ENCODE measurements around the gene TRPM3.

TRPM3 gene

DNA sequence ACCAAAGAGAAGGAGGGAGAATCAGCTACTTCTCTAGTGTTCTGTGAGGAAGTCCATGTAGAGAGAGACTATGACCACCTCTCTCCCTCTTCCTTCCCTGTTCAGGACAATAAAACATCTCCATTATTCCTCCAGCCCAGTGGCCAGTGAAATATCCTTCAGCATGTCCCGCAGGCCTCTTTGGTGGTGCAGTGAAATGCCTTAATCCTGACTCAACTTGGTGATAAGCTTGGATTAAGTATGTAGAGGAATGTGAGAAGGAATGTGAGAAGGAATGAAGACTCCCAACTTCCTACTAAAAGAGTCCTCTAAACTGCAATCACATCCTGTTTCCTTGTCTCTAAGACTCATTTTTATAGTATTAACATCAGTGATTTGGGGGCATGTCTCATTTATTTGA lies 167.3 kb downstream of the TRPM3 start:
- Mint-ChIP-seq H3K4me1 (no peaks in the 10 kb centered on the region), H3K9me3 (no peaks in the 10 kb centered on the region), H3K36me3 (no peaks in the 10 kb centered on the region), H3K4me3 (no peak overlapping the region), H3K27ac (no peak overlapping the region)
- no peak for DNase-seq (ENCODE audit: low spot score in 2 of 2)
- ATAC-seq: no peak

DNA sequence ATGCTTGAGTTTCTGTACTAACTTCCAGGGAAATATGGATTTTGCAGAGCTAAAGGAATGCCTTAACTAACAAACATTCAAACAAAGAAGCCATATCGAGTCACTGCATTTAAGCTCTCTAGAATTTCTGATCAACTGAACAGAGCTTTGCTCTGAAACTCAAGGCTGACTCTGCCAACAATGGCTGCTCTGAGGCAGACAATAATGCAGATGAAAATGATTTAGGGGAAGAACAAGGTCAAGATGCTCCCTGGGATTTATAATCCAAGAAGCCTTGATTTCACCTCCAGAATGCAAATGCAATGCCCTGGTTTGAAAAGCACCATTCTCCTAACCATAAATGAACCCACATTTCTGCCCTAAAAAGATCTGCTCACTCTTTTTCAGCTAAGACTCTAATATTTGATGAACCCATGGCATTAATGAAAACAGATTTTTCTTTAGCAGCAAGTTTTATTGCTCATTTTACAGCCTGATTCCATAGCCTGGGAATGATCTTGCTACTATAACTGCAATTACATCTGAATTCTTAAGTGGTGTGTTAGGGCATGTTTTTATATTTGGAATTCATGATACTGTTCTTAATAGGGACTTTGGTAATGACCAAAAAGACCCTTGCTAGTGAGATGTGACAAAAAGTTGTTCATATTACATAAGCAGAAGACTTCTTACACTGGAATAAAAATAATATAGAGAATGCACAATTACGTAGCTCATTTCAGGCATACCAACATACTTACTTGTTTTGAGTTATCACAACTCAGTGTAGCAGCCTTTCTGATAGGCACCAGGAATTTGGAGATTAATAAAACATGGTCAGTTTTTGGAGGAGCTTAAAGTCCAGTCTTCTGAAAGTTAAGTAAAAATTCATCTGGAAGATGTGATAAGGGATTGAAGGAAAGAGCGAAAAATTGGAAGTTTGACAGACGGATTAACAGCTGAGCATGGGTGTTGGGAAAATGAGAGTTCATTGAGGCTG lies 169.4 kb downstream of the TRPM3 start:
- Mint-ChIP-seq H3K4me3 (no peak overlapping the region), H3K4me1 (no peaks in the 10 kb centered on the region), H3K9me3 (no peaks in the 10 kb centered on the region), H3K27ac (no peak overlapping the region), H3K36me3 (no peaks in the 10 kb centered on the region)
- no peak for ATAC-seq
- DNase-seq (ENCODE audit: low spot score in 2 of 2): no peak

DNA sequence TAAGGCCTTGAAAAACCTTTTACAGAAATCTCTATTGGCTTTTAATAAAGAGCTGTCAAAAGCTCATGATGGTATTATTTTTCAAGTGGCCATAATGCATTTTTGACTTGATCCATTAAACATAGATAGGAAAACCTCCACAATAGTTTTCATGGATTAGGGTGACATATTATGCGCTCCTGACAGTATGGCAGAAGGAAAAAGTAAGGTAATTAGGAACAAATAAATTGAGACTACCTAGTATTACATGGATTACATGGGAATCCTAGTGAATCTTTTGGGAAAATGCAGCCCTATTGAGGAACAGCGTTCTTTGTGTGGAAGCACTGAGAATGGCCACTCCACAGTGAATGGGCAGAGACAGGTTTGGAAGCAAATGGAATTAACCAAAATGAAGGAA lies 171.2 kb downstream of the TRPM3 start:
- H3K9me3 Mint-ChIP-seq: no peaks in the 10 kb centered on the region
- no peak overlapping the region for H3K4me3 Mint-ChIP-seq
- no peaks in the 10 kb centered on the region for H3K4me1 Mint-ChIP-seq
- DNase-seq (ENCODE audit: low spot score in 2 of 2) (no peak), ATAC-seq (no peak)
- H3K27ac Mint-ChIP-seq: no peak overlapping the region
- no peaks in the 10 kb centered on the region for H3K36me3 Mint-ChIP-seq

GRCh38 chr9:70949239-70949638 lies 172.2 kb downstream of the TRPM3 start:
- no peak overlapping the region for H3K27ac Mint-ChIP-seq
- H3K4me1 Mint-ChIP-seq: no peaks in the 10 kb centered on the region
- H3K9me3 Mint-ChIP-seq: no peaks in the 10 kb centered on the region
- H3K36me3 Mint-ChIP-seq: no peaks in the 10 kb centered on the region
- DNase-seq (ENCODE audit: low spot score in 2 of 2) (no peak), ATAC-seq (no peak)
- no peak overlapping the region for H3K4me3 Mint-ChIP-seq

DNA sequence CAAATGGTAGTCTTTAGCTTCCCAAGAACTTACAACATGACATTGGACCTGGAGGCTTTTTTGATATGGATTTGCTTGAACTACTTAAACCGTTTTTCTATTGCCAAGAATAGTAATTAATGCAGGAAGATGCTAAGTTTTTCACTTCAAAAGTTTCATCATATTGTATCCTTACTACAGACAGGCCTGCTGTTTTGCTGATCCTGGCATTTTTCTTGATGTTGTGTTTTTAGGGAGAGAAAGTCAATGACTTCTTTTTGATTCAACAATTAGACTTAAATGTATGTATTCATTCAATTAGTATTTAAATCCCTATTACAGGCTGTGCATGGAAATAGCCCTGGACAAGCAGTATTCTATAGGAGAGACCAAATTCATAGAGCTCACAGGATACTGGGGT lies 172.7 kb downstream of the TRPM3 start:
- Mint-ChIP-seq H3K4me1 (no peaks in the 10 kb centered on the region), H3K9me3 (no peaks in the 10 kb centered on the region), H3K36me3 (no peaks in the 10 kb centered on the region), H3K27ac (no peak overlapping the region), H3K4me3 (no peak overlapping the region)
- DNase-seq (ENCODE audit: low spot score in 2 of 2): no peak
- no peak for ATAC-seq

- ATAC-seq (no peak), DNase-seq (ENCODE audit: low spot score in 2 of 2) (no peak)
- Mint-ChIP-seq H3K4me1 (no peaks in the 10 kb centered on the region), H3K36me3 (no peaks in the 10 kb centered on the region), H3K27ac (no peak overlapping the region), H3K9me3 (no peaks in the 10 kb centered on the region), H3K4me3 (no peak overlapping the region)
Observed at GRCh38 chr9:70947511-70947910, 173.9 kb downstream of the TRPM3 start.

GRCh38 chr9:70947086-70947485 lies 174.3 kb downstream of the TRPM3 start:
- Mint-ChIP-seq H3K36me3 (no peaks in the 10 kb centered on the region), H3K4me1 (no peaks in the 10 kb centered on the region), H3K27ac (no peak overlapping the region), H3K4me3 (no peak overlapping the region), H3K9me3 (no peaks in the 10 kb centered on the region)
- DNase-seq (ENCODE audit: low spot score in 2 of 2) (no peak), ATAC-seq (no peak)

DNA sequence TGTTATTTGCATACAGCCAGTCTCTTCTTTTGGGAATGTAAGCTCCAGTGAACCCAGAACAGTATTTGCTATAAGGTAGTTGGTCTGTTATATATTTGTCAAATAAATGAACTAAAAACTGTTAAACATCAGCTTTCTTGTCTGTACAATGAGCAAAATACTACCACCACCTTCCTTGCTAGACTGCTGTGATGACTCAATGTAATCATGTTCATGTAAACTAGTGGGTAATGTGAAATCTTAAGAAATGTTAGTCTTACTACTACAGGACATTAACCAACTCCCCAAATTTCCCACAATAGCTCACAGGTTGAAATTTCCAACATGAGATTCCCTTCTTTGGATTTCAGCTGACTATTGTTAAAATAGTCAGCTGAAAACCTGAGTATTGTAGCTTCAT lies 176.1 kb downstream of the TRPM3 start:
- Mint-ChIP-seq H3K9me3 (no peaks in the 10 kb centered on the region), H3K4me1 (no peaks in the 10 kb centered on the region), H3K36me3 (no peaks in the 10 kb centered on the region), H3K4me3 (no peak overlapping the region), H3K27ac (no peak overlapping the region)
- DNase-seq (ENCODE audit: low spot score in 2 of 2) (no peak), ATAC-seq (no peak)

- Mint-ChIP-seq H3K4me1 (no peaks in the 10 kb centered on the region), H3K4me3 (no peak overlapping the region), H3K9me3 (no peaks in the 10 kb centered on the region), H3K27ac (no peak overlapping the region), H3K36me3 (no peaks in the 10 kb centered on the region)
- ATAC-seq: no peak
- DNase-seq (ENCODE audit: low spot score in 2 of 2): no peak
Observed at GRCh38 chr9:70941191-70941590, 180.2 kb downstream of the TRPM3 start.

DNA sequence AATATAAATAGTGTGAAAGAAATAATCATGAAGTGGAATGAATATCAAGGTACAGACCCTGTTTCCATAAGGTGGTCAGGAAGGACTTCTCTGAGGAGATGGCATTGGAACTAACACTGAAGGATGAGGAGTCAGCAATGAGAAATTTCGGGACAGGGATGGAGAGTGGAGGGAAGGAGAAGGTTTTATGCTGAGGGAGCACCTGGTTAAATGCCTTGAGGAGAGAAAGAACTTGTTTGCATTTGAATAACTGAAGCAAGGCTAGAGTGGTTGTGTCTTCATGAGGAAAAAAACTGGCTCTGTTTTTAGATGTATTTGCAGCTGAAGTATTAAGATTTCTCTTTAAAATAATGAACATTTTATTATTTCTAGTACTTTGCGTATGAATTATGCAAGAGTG lies 180.8 kb downstream of the TRPM3 start:
- DNase-seq (ENCODE audit: low spot score in 2 of 2) (no peak), ATAC-seq (no peak)
- no peaks in the 10 kb centered on the region for H3K4me1 Mint-ChIP-seq
- H3K9me3 Mint-ChIP-seq: no peaks in the 10 kb centered on the region
- H3K36me3 Mint-ChIP-seq: no peaks in the 10 kb centered on the region
- no peak overlapping the region for H3K4me3 Mint-ChIP-seq
- no peak overlapping the region for H3K27ac Mint-ChIP-seq

- Mint-ChIP-seq H3K4me3 (no peak overlapping the region), H3K27ac (no peak overlapping the region), H3K9me3 (no peaks in the 10 kb centered on the region), H3K4me1 (no peaks in the 10 kb centered on the region), H3K36me3 (no peaks in the 10 kb centered on the region)
- ATAC-seq: no peak
- no peak for DNase-seq (ENCODE audit: low spot score in 2 of 2)
Observed at GRCh38 chr9:70936536-70936935, 184.9 kb downstream of the TRPM3 start.

- Mint-ChIP-seq H3K4me1 (no peaks in the 10 kb centered on the region), H3K9me3 (no peaks in the 10 kb centered on the region), H3K27ac (no peak overlapping the region), H3K4me3 (no peak overlapping the region), H3K36me3 (no peaks in the 10 kb centered on the region)
- no peak for DNase-seq (ENCODE audit: low spot score in 2 of 2)
- ATAC-seq: no peak
Observed at GRCh38 chr9:70935856-70936255, 185.6 kb downstream of the TRPM3 start.

DNA sequence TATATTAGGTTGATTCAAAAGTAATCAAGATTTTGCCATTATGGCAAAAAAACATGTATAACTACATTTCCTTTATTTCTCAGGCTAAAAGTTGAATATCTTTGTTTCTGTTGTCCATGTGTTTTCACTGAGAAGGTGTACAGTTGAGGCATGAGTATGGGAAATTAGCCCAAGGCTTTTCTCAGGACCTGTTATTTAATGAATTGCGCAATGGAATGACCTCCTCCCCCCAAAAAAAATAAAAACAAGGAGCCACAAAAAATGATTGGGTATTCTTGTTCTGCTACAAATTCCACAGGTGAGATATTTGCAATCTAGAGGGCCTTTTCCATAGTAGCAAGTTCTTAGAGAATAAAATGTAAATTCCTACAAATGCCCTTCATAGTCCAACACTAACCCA lies 186.8 kb downstream of the TRPM3 start:
- Mint-ChIP-seq H3K4me3 (no peak overlapping the region), H3K36me3 (no peaks in the 10 kb centered on the region), H3K27ac (no peak overlapping the region), H3K9me3 (no peaks in the 10 kb centered on the region), H3K4me1 (no peaks in the 10 kb centered on the region)
- ATAC-seq: no peak
- no peak for DNase-seq (ENCODE audit: low spot score in 2 of 2)

GRCh38 chr9:70933321-70933720 lies 188.1 kb downstream of the TRPM3 start:
- no peak overlapping the region for H3K27ac Mint-ChIP-seq
- no peak for ATAC-seq
- H3K4me3 Mint-ChIP-seq: no peak overlapping the region
- no peaks in the 10 kb centered on the region for H3K4me1 Mint-ChIP-seq
- peaks cover 2% of the 10 kb centered on the region for H3K9me3 Mint-ChIP-seq
- no peaks in the 10 kb centered on the region for H3K36me3 Mint-ChIP-seq
- DNase-seq (ENCODE audit: low spot score in 2 of 2): no peak

- no peaks in the 10 kb centered on the region for H3K36me3 Mint-ChIP-seq
- DNase-seq (ENCODE audit: low spot score in 2 of 2) (no peak), ATAC-seq (no peak)
- no peaks in the 10 kb centered on the region for H3K4me1 Mint-ChIP-seq
- no peak overlapping the region for H3K4me3 Mint-ChIP-seq
- peaks cover 3% of the 10 kb centered on the region for H3K9me3 Mint-ChIP-seq
- no peak overlapping the region for H3K27ac Mint-ChIP-seq
Observed at GRCh38 chr9:70932097-70932496, 189.3 kb downstream of the TRPM3 start.

DNA sequence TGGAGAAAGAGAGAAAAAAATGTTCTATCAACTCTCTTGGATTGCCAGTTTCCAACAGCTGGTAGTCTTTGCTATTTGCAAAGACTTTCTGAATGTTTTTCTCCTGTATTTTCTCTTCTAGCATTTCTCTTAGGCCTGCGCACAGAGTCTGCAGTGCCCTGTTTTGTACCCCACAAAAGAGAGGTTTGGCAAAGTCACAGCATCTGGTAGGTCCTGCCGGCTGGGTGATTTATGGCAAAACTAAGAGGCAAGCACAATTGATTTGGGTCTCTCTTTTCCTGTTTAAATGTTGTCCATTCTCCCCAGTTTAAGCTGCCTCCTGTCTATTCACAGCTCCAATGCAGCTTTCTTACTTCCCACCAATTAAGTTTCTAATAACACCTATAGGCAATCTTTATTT lies 193.9 kb downstream of the TRPM3 start:
- Mint-ChIP-seq H3K36me3 (no peaks in the 10 kb centered on the region), H3K4me1 (no peaks in the 10 kb centered on the region), H3K4me3 (no peak overlapping the region), H3K27ac (no peak overlapping the region), H3K9me3 (peaks cover 3% of the 10 kb centered on the region)
- ATAC-seq: no peak
- DNase-seq (ENCODE audit: low spot score in 2 of 2): no peak
